Psoas muscle (tissue), 8 donors: ENCODE measurements around the gene TRIM71. TPM values are rescaled to one million over a fixed set of nuclear protein-coding genes. Genes with fewer than 3 reads are reported as not detected.

Experiments
- ATAC-seq, 4 donors: fragments of 200-7000 bp; cut with Tn5 transposase; one replicate each; pipeline ENCODE4 v1.9.1; 2020; ENCODE audit warnings: moderate library complexity in 3 of 4, mild to moderate bottlenecking in 2 of 4
- DNase-seq, 2 donors: peaks; one replicate each; pipeline ENCODE4 v3.0.0-alpha.2; 2020
- H3K27ac ChIP-seq: fragments of 200-600 bp; one replicate; pipeline ENCODE4 v1.8.0; 2022
- H3K27me3 ChIP-seq, 3 donors: fragments of 200-600 bp in 1 of 3; one replicate each; pipeline versions ENCODE4 v1.6.1 to v1.8.0; 2013 to 2022; ENCODE audit warnings: low read length in 2 of 3, mild to moderate bottlenecking in 2 of 3, moderate library complexity in 1 of 3; ENCODE audit not compliant: insufficient read depth in 3 of 3
- H3K36me3 ChIP-seq, 2 donors: fragments of 200-600 bp in 1 of 2; one replicate each; pipeline versions ENCODE4 v1.6.1 to v1.8.0; 2013 to 2022; ENCODE audit warnings: low read depth in 1 of 2, mild to moderate bottlenecking in 1 of 2, moderate library complexity in 1 of 2; ENCODE audit not compliant: insufficient read depth in 1 of 2
- H3K4me1 ChIP-seq: fragments of 200-600 bp; one replicate; pipeline ENCODE4 v1.8.0; 2022
- H3K4me3 ChIP-seq: fragments of 200-600 bp; one replicate; pipeline ENCODE4 v1.8.0; 2022; ENCODE audit warnings: mild to moderate bottlenecking
- H3K9me3 ChIP-seq: fragments of 200-600 bp; one replicate; pipeline ENCODE4 v1.8.0; 2022
- WGBS, 3 donors: extraction: QIAGEN DNeasy Blood & Tissue Kit; methylation state at CpG; one replicate each; pipeline versions ENCODE4 v1.1.6 to v1.1.7; 2013; 5-methylcytosine and 5-hydroxymethylcytosine counted together
- intact Hi-C, 2 donors: fragments of 100-400 bp; cut with DNase I; formaldehyde crosslinking; loops; one replicate each; pipeline versions ENCODE4 v1.11.0 to v1.14.2; 2022
- polyA plus RNA-seq, 3 donors: library from polyadenylated mRNA; stranded (reverse); fragments of 200-250 nt; gene quantifications; one replicate each; pipeline ENCODE4 v1.2.3, GENCODE V29; 2013
- total RNA-seq, 4 donors: library from RNA; stranded (reverse); fragmentation: NEBNext Ultra II Directional in 2 of 4; extraction: Animal tissue kit (Norgen Biotek cat#: 25700) in 2 of 4; gene quantifications; one replicate each; pipeline versions ENCODE4 v1.2.1 to v1.2.4, GENCODE V29; 2021 to 2023
- TF ChIP-seq, protein P1 (sequence below): fragments of 200-600 bp; IDR thresholded peaks from one replicate; pipeline ENCODE4 v1.8.0; 2022; ENCODE audit warnings: antibody characterized with exemption
- donor health status: healthy with polysubstance abuse.
- donor health status: DM: no; HTN: no; CAD: no; lungs with moderate emphysema.
- donor health status: Bipolar disorder and iron deficiency.
- donor health status: healthy.
- donor health status: DM: yes; HTN: yes; CAD: no.
- donor health status: DM: no; HTN: no; CAD: no.
- donor health status: DM: no; HTN: no; CAD: no.
- donor health status: DM: yes; HTN: yes; CAD: no.

Gene TRIM71
- total and polyA plus RNA-seq, 7 donors, result 0.01 TPM; not detected in 6

DNA sequence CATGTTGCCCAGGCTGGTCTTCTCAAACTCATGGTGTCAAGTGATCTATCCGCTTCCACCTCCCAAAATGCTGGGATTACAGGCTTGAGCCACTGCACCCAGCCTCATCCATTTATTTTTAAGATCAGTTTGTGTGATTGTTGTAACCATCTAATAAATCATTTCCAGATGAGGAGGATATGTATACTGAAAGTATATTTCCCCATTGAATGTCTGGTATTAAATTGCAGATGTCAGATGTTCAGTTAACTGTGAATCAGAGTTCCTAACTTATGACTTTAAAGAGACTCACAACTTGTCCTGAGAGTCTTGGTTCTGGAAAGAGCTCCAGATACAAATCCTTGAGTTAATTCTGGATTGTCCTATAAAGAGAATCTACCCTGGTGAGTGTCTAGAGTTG lies 62.4 kb downstream of the TRIM71 start:
- TF ChIP-seq, protein P1, sequence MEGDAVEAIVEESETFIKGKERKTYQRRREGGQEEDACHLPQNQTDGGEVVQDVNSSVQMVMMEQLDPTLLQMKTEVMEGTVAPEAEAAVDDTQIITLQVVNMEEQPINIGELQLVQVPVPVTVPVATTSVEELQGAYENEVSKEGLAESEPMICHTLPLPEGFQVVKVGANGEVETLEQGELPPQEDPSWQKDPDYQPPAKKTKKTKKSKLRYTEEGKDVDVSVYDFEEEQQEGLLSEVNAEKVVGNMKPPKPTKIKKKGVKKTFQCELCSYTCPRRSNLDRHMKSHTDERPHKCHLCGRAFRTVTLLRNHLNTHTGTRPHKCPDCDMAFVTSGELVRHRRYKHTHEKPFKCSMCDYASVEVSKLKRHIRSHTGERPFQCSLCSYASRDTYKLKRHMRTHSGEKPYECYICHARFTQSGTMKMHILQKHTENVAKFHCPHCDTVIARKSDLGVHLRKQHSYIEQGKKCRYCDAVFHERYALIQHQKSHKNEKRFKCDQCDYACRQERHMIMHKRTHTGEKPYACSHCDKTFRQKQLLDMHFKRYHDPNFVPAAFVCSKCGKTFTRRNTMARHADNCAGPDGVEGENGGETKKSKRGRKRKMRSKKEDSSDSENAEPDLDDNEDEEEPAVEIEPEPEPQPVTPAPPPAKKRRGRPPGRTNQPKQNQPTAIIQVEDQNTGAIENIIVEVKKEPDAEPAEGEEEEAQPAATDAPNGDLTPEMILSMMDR, result no peak
- DNase-seq (no peak), ATAC-seq (no peak)
- Histone ChIP-seq H3K27me3 (no peaks in the 10 kb centered on the region), H3K36me3 (no peaks in the 10 kb centered on the region), H3K27ac (no peak overlapping the region), H3K4me1 (peaks cover 3% of the 10 kb centered on the region), H3K4me3 (no peak overlapping the region), H3K9me3 (no peaks in the 10 kb centered on the region)
- WGBS, 3 donors, result 95 to 100% (median 100%) methylated on average over 1 of the region's 1 CpG
- intact Hi-C loops, result no loop called here

DNA sequence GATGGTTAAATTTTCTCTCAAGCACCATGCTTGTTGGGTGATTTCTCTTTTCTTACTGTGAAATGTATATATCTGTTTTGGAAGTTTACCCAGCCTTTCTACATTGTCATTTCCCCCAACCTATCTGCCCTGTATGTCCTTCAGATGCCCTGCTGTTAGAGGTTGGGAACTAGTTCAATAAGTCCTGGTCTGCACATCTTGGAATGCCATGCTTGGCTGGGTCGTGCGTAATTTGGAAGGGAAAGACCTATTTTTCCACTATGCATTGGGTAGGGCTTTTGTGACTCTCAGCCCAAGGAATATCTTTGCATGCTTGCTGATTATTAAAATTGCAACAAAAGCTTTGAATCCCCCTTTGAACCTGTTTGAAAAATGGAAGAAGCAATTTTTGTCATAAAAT lies 63.8 kb downstream of the TRIM71 start:
- no peaks in the 10 kb centered on the region for H3K27me3 ChIP-seq
- H3K9me3 ChIP-seq, result no peaks in the 10 kb centered on the region
- intact Hi-C loops, result no loop called here
- H3K36me3 ChIP-seq, result no peaks in the 10 kb centered on the region
- no peak overlapping the region for H3K27ac ChIP-seq
- 78 to 87% (median 83%) methylated on average over 2 of the region's 2 CpGs for WGBS, 3 donors
- DNase-seq (no peak), ATAC-seq (no peak)
- TF ChIP-seq, protein P1, result no peak
- peaks cover 3% of the 10 kb centered on the region for H3K4me1 ChIP-seq
- H3K4me3 ChIP-seq, result no peak overlapping the region

DNA sequence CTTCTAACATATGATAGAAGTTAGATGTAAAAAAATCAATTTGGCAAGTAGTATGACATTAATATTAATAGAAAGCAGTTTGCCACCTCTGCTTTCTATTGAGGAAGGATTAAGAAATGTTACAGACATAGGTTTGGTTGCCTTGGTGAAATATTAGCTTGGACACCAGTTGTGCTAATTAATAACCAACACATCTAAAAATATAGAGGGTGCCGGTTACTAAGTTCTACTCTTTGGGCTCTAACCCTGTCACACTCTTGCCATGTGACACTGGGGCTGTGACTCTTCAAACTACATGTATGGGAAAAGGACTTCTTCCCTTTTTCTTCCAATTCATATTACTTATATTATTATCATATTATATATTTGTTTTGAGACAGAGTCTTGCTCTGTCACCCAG lies 64.4 kb downstream of the TRIM71 start:
- intact Hi-C loops, result no loop called here
- 46 to 79% (median 66%) methylated on average over 1 of the region's 1 CpG for WGBS, 3 donors
- DNase-seq (no peak), ATAC-seq (no peak)
- TF ChIP-seq, protein P1, result no peak
- H3K27me3 ChIP-seq, result no peaks in the 10 kb centered on the region
- no peak overlapping the region for H3K27ac ChIP-seq
- peaks cover 3% of the 10 kb centered on the region for H3K4me1 ChIP-seq
- H3K9me3 ChIP-seq, result no peaks in the 10 kb centered on the region
- no peak overlapping the region for H3K4me3 ChIP-seq
- H3K36me3 ChIP-seq, result no peaks in the 10 kb centered on the region

DNA sequence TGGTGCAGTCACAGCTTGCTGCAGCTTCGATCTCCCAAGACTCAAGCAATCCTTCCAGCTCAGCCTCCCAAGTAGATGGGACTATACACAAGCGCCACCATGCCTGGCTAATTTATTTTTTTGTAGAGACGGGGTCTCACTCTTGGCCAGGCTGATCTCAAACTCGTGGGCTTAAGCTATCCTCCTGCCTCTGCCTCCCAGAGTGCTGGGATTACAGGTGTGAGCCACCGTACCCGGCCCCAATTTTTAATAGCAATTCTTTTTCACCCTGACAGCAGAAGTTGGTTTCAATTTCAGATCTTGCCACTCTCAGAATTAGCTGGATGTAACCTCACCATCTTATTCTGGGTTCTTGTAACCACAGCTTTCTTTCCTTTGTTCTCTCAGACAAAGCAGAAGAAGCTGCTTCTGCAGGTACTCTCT lies 64.8 kb downstream of the TRIM71 start:
- no peak for ATAC-seq
- TF ChIP-seq, protein P1, result no peak
- intact Hi-C loops, result no loop called here
- Histone ChIP-seq H3K36me3 (no peaks in the 10 kb centered on the region), H3K27me3 (no peaks in the 10 kb centered on the region), H3K4me3 (no peak overlapping the region), H3K4me1 (peaks cover 3% of the 10 kb centered on the region), H3K9me3 (no peaks in the 10 kb centered on the region), H3K27ac (no peak overlapping the region)
- no peak for DNase-seq
- WGBS, 3 donors, result 76 to 86% (median 77%) methylated on average over 6 of the region's 6 CpGs

DNA sequence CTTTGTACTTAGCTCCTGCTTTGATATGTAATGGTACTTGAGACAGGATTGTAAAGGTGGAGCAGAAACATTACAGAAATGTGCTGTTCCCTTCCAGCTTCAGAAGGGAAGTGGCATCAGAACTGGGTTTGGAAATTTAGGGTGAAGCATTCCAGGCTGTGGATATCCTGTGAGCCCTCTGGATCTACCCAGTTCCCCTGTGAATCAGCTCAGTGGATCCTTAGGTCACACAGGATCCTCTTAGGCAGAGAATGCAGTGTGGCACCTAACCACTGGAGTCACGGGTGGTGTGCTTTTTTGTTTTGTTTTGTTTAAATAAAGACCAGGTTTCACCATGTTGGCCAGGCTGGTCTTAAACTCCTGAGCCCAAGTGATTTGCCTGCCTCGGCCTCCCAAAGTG lies 66.0 kb downstream of the TRIM71 start:
- no peaks in the 10 kb centered on the region for H3K36me3 ChIP-seq
- H3K9me3 ChIP-seq, result no peaks in the 10 kb centered on the region
- no peak overlapping the region for H3K4me3 ChIP-seq
- no peaks in the 10 kb centered on the region for H3K27me3 ChIP-seq
- TF ChIP-seq, protein P1, result no peak
- intact Hi-C loops, result no loop called here
- WGBS, 3 donors, result 75 to 86% (median 85%) methylated on average over 2 of the region's 2 CpGs
- peaks cover 3% of the 10 kb centered on the region for H3K4me1 ChIP-seq
- ATAC-seq (no peak), DNase-seq (no peak)
- no peak overlapping the region for H3K27ac ChIP-seq
